Measurements from ENCODE around the gene ABCA7.

The ABCA7 gene, protein sequence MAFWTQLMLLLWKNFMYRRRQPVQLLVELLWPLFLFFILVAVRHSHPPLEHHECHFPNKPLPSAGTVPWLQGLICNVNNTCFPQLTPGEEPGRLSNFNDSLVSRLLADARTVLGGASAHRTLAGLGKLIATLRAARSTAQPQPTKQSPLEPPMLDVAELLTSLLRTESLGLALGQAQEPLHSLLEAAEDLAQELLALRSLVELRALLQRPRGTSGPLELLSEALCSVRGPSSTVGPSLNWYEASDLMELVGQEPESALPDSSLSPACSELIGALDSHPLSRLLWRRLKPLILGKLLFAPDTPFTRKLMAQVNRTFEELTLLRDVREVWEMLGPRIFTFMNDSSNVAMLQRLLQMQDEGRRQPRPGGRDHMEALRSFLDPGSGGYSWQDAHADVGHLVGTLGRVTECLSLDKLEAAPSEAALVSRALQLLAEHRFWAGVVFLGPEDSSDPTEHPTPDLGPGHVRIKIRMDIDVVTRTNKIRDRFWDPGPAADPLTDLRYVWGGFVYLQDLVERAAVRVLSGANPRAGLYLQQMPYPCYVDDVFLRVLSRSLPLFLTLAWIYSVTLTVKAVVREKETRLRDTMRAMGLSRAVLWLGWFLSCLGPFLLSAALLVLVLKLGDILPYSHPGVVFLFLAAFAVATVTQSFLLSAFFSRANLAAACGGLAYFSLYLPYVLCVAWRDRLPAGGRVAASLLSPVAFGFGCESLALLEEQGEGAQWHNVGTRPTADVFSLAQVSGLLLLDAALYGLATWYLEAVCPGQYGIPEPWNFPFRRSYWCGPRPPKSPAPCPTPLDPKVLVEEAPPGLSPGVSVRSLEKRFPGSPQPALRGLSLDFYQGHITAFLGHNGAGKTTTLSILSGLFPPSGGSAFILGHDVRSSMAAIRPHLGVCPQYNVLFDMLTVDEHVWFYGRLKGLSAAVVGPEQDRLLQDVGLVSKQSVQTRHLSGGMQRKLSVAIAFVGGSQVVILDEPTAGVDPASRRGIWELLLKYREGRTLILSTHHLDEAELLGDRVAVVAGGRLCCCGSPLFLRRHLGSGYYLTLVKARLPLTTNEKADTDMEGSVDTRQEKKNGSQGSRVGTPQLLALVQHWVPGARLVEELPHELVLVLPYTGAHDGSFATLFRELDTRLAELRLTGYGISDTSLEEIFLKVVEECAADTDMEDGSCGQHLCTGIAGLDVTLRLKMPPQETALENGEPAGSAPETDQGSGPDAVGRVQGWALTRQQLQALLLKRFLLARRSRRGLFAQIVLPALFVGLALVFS (N-terminal part only)

DNA sequence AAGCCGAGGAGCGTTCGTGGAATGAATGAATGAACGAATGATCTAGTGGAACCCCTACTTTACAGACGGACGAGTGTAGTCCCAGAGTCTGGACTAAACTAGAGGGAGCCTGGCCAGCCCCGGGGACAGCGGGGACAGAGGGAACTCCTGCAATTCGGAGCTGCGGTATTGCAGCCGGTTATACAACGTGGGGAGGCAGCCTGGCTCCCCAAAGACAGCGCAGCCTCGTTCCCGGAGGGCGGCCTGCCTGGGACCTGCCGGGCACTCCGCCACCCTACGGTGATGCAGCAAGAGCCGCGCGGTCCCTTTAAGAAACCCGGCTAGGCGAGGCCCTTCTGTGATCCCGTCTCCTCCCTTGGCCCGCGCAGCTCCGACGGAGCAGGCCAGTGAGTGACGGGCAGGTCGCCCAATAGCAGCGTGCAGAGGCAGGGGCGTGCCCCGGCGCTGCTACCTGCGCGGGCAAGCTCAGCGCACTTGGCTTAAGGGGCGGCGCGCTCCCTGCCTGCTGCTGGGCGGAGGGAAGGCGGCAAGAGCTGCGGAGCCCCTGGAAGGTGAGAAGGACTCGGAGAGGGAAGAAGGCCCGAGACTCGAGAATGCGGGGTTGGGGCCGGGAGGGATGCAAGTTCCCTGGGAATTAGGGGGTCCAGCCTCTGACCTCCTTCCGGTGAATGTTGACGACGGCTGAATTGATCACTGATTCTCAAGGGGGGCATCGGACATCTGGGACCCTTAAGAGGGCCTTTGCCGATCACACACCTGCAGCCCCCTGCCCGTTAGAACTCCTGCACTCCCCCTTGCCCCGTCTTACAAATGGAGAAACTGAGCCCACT is at the start of gene ABCA7:
ABCA7 (plus strand) TSS at position 462 of the 830 bp plus-strand sequence. CDS start 1,255 bp downstream, outside the sequence.
- peak; percentile 94 for DNase-seq

DNA sequence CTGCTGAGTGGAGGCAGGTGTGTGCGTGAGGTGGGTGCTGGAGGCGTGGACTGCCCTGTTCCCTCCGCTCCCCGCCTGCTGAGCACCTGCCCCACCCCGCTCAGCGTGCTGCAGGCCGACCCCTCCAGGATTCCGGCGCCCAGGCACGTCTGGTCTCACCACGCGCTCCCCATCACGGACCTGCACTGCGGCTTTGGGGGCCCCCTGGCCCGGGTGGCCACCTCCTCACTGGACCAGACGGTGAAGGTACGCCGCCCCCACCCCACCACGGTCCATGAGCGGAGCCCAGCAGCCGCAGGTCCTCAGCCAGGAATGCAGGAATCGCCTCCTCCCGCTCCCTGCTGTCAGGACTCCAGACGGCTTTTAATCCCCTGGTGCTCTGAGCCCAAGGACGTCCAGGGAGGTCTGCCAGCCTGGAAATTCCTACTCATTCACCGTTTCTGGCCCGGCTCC is 49.8 kb upstream of the ABCA7 start:
- no peak for DNase-seq

DNA sequence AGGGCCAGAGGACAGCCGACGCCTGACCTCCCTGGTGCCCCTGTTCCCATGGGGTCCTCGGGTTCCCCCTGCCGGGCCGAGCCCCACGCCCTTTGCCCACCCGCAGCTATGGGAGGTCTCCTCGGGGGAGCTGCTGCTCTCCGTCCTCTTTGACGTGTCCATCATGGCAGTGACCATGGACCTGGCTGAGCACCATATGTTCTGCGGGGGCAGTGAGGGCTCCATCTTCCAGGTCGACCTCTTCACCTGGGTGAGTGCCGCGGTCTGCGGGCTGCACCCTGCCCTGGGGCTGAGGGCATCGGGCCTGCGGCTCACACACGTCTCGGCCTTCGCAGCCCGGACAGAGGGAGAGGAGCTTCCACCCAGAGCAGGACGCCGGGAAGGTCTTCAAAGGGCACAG is 49.2 kb upstream of the ABCA7 start:
- no peak for DNase-seq

DNA sequence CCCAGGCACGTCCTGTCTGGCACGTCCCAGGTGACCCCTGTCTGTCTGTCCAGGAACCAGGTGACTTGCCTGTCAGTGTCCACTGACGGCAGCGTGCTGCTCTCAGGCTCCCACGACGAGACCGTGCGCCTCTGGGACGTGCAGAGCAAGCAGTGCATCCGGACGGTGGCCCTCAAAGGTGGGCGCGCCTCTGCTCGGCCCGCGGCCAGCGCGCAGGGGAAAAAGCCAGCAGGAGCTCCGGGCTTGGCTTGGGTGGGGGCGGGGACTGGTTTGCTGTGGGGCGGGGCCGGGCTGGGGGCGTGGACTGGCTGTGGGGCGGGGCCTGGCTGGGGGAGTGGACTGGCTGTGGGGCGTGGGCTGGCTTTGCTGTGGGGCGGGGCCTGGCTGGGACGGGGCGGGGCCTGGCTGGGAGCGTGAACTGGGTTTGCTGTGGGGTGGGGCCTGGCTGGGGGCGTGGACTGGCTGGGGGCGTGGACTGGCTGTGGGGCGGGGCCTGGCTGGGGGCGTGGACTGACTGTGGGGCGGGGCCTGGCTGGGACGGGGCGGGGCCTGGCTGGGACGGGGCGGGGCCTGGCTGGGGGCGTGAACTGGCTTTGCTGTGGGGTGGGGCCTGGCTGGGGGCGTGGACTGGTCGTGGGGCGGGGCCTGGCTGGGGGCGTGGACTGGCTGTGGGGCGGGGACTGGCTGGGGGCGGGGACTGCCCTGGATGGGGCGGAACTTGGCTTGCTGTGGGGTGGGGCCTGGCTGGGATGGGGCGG is 48.6 kb upstream of the ABCA7 start:
- peak; percentile 17 for DNase-seq

DNA sequence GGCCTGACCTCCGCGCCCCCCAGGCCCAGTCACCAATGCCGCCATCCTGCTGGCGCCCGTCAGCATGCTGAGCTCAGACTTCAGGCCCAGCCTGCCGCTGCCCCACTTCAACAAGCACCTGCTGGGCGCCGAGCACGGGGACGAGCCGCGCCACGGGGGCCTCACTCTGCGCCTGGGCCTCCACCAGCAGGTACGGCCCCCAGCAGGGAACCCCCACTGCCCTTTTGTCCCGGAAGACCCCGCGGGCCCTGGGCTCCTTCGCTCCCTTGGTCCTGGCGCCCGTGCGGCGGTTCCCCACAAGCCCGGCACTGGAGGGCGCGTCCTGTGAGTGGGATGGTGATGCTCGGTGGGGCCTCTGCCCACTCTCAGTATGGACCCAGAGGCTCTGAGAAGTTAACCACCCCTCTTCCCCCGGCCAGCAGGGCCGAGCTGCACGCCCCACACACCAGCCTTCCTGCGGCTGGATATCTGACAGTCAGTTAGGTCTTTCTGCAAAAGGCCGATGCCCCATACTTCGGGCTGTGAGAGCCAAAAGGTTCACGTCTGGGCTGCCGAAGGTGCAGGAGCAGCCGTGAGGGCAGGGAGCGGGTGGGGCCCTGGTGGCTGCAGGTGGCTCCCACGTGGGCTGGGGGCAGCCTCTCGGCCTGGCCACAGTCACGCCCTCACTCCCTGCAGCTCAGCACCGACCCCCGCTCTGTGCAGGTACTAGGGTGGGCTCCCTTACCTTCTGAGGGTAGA is 47.8 kb upstream of the ABCA7 start:
- no peak for DNase-seq

DNA sequence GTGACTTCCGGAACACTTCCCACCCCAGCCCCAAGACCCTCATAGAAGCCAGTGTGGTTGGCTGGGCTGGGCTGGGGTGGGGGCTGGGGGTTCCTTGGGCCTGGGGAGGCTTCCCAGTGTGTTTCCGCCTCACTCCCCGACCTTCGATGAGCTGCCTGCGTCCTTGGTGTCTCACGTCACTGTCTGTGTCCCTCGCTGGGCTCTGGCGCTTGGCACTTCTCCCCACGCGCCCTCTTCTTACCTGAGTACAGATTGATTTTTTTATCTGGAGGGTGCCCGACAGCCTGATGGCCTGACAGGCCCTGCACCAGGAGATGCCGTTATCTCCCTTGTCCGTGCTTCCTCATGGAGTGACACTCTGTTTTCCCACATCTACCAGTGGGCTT is 47.2 kb upstream of the ABCA7 start:
- DNase-seq = no peak

DNA sequence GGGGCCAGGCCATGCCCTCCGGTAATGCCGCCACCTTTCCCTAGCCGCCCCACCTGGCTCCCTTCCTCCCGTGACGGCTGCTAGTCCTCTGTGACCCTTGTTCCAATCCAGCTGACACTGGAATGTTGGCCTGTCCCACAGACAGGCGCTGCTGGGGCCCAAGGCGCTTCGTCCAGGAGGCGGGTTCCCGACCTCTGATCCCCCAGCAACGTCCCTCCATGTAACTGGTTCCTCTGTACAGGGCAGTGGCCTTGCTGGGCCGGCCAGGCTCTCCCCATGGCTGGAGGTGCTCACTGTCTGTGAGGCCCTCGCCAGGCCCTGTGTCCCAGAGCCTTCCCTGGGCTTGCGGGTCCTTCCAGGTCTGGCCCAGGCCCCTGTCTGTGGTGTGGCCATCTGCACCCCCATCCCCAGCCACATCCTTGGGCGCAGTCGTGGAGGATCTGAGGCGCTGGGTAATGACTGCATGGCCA is 46.5 kb upstream of the ABCA7 start:
- no peak for DNase-seq

DNA sequence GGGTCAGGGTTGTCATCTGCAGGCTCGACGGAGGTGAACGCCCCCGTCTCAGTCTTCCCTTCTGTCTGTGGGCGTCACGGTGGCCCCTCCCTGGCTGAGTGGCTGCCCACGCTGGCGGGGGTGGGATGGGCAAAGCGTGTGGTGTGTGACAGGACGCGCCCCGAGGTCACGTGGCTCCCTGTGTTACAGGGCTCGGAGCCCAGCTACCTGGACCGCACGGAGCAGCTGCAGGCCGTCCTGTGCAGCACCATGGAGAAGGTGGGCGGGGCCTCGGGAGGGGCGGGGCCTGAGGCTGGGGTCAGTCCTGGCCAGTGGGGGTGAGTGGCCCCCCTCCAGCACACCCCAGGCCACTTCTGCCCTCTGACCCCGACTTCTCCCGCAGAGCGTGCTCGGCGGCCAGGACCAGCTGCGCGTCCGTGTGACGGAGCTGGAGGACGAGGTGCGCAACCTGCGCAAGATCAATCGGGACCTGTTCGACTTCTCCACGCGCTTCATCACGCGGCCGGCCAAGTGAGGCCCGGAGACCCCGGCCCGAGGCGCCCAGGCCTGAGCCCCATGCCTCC is 46.0 kb upstream of the ABCA7 start:
- no peak for DNase-seq

DNA sequence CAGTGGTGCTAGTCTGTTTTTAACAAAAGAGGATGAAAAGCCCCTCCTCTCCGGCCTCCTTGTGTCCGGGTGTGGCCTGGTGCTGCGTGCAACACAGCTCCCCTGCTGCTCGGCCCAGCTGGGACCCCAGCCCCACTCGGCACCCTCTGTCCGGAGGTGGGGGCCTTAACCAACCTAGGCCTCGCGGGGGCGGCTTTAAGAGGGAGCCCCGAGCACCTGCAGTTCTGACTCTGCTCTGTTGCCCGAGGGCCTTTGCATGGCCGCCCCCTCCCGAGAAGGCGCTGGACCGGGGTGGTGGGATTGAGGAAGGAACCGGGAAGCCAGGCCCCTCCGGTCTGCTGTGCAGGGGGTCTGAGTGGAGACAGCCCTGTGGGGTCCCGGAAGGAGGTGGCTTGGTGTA is 45.4 kb upstream of the ABCA7 start:
- no peak for DNase-seq

DNA sequence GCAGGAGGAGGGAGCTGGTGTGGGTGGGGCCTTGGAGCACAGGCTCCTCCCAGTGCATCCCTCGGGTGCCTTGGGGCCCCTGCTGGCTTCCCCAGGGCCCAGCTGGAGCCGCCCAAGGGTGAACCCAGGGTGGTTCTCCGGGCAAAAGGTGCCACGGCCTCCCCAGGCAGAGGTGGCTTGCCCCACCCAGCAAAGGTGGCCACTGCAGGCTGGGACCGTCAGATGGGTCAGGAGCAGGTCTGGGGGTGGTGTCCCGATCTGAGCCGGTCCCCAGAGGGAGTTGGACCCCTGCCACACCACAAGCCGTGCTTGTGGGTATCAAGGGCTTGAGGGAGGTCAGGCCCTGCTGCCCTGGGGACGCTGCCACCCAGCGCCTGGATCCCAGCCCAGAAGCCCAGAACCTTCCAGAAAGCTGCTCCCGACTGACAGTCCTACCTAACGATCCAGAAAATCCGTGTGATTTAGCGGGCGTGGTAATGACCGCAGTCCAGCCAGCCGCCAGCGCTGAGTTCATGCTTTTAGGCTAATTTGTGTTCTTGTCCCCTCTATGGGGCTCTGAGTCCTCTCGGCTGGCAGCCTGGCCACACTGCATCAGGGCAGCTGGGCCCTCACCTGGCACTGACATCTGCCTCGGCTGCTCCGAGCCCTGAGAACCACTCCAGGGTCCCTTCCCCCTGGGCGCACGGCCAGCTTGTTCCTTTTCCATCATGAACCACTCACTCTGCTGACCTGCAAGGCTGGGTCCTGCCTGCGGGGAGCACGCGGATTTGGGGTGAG is 44.7 kb upstream of the ABCA7 start:
- no peak for DNase-seq

DNA sequence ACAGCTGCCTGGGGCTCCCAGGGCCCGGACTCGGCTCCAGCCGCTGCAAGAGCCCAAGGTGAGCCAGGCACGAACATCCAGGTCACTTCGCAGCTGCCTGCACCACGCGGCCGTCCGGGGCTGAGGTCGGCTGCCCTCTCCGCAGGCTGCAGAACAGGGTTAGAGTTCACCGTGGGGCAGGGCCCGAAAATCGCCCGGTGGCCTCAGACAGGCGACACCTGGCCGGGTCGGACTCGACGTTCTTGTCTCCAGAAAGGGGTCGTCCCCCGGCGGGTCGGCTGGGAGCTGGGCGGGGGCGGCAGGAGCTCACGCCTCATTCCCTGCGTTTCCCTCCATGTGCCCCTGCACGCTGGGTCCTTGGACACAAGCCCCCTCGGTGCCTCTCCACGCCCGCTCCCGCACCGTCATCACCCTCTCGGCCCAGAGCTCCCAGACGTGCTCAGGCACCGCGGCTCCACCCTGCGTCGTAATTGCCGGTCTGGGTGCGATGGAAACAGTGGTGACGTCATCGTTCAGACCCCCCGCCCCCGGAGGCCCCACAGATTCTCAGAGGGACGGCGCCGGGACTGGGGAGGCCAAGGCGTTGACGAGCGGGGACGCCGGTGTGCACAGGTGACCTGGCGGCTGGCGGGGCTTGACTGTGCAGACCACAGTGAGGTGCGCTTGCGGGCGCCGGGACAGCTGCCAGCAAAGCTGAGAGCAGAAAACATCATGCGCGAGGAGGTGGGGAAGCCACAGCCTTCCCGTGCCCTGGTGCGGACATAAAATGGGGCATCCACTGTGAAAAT is 43.7 kb upstream of the ABCA7 start:
- peak; percentile 9 for DNase-seq

DNA sequence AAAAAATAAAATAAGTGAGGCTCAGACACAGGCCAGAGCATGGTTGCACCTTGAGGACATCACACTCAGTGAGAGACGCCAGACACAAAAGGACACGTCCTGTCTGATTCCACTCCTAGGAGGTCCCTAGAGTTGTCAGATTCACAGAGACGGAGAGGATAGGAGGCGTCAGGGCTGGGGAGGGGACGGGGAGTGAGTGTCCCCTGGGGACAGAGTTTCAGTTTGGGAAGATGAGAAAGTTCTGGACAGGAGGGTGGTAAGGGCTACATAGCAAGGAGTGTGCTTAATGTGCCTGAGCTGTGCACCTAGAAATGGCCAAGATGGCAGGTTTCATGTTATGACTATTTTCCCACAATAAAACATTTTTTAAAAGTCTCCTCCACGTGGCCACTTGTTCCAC is 41.8 kb upstream of the ABCA7 start:
- DNase-seq = no peak

DNA sequence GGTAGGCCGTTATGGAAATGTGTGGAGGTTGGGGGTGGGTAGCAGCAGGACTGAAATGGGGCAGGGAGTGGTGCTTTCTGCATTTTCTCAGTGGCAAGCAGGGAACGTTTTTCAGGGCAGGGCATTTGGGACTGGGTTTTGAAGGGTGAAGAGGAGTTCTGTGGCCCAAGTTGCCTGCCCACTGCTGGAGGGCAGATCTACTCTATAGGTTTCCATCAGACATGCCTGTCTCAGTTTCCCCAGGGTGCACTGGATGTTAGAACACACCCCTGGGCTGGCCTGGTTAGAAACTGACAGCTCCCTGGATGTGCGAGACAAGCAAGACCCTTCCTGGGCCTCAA is 40.6 kb upstream of the ABCA7 start:
- no peak for DNase-seq

DNA sequence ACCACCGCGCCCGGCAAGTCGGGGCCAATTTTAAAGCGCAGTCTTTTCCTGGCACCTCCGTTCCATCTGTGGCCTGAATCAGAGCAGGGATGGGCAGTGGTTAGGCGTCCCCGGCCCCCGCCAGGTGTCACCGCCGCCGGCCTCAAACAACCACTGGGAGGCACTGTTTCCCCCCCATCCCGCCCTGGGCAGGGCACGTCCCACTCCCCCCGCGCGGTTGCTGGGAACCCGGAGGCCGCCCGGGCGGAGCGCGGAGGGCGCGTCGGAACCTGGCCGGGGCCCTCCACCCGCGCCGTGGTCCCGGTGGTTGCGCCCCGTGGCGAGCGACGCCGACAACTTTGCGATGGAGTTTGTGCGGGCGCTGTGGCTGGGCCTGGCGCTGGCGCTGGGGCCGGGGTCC is 39.8 kb upstream of the ABCA7 start, which contains the start of gene GRIN3B:
GRIN3B (plus strand) TSS at position 325 of the 400 bp plus-strand sequence; CDS start at position 344, 19 bp downstream.
- no peak for DNase-seq

DNA sequence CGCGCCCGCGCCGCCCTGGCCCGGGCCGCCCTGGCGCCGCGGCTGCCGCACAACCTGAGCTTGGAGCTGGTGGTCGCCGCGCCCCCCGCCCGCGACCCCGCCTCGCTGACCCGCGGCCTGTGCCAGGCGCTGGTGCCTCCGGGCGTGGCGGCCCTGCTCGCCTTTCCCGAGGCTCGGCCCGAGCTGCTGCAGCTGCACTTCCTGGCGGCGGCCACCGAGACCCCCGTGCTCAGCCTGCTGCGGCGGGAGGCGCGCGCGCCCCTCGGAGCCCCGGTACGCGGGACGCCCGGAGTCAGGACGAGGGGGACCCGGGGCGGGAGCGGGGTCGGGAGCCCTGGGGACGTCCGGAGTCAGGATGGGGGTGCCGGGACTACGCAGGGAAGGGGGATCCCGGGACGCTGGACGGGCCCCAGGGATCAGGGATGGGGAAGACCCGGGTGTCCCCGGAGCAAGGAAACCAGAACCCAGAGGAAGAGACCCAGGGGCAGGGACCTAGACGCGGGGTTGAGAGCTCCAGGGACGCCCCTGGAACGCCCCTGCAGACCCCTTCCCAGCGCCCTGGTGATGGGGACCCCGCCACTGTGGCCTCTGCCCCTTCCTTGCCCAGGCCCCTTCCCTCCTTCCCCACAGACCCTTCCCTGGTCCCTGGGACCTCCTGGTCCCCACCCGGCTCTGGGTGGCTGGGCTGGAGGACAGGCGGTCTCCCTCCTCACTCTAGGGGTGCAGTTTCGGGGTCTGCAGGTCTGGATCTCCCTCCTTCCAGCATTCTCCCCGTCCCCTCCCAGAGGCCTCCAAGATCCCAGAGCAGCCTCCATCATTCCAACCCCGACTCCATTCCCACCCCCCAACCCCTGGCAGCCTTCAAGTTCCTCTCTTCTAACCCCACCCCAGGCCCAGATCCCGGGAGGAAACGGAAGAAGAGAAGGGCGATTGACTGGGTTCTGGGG is 39.0 kb upstream of the ABCA7 start:
- no peak for DNase-seq

DNA sequence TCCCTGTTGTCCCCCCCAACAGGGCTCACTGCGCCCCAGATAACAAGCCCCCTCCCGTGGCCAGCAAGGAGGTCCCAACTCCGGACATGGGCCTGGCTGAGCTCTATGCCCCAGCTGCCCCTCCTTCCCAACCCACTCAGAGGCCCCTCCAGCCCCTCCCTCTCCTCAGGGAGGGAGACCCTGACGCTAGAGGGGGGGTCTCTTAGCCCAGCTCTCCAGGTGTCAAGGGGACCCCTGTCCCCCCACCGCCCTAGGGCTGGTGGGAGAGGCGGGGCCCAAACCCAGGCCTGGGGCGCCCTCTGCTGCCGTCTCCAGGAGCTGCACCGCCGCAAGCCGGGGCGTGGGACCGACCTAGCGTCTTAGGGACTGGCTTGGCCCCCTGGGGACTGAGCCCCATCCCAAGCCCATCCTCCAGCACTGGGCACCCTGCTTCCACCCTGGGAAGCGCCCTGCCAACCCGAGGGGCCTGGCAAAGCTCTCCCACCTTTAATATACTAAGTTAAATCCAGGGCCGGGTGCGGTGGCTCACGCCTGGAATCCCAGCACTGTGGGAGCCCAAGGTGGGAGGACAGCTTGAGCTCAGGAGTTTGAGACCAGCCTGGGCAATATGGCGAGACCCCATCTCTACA is 38.3 kb upstream of the ABCA7 start:
- DNase-seq = no peak

DNA sequence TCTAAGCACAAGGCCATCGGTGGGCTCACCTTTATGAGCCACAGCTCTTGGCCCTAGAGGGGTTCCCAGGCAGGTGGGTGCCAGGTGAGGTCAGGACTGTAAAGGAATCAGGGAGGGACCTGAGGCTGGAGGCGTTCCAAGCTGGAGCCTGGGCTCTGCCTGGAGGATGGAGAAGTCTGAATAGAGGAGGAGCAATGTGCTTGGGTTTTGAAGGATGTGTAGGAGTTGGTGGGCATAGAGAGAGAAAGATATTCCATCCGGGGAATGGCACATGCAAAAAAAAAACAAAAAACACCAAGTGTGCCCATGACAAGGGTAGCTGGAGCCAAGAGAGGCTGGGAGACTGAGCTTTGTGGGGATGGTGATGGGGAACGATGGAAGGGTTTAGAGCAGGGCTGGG is 37.3 kb upstream of the ABCA7 start:
- DNase-seq = no peak

All from NCI-H446 treated with DMSO at 0.1 percent for 48 hours (cell line).